A549 (cell line): Measurements from ENCODE around the gene ERAP2. TPM values are rescaled to one million over a fixed set of nuclear protein-coding genes. Genes with fewer than 3 reads are reported as not detected.
A peak's percentile ranks its signal among the peaks of the same experiment; 100 is the strongest.

ENCODE experiments used
- ATOH8 ChIP-seq: fragments of 250-450 bp; sonication (Bioruptor Pico); IDR thresholded peaks from 2 replicates; pipeline ENCODE4 v1.5.0; 2020; ENCODE audit warnings: low read depth, mild to moderate bottlenecking, moderate library complexity
- CBX8 ChIP-seq: fragments of 200-600 bp; sonication (generic); IDR thresholded peaks from 2 replicates; pipeline ENCODE4 v1.6.1; 2016
- CTCF ChIP-seq: fragments of >200 bp; sonication (Bioruptor Twin); formaldehyde crosslinking; IDR thresholded peaks from 3 replicates; pipeline ENCODE4 v1.5.1; 2016
- FOSL2 ChIP-seq, 2 experiments: fragments of 450-650 bp in 1 of 2; fragments of >200 bp in 1 of 2; sonication (Bioruptor Twin) in 1 of 2; formaldehyde crosslinking; IDR thresholded peaks; 2 replicates each; pipeline versions ENCODE4 v1.5.0 to v1.6.1; 2016 to 2020; ENCODE audit warnings: mild to moderate bottlenecking in 1 of 2, moderate library complexity in 1 of 2
- JUN ChIP-seq, 2 experiments: fragments of >200 bp; sonication (Bioruptor Twin); formaldehyde crosslinking; IDR thresholded peaks; 2 replicates in 1 of 2; 3 replicates in 1 of 2; pipeline ENCODE4 v1.6.1; 2016 to 2017
- KDM5A ChIP-seq: fragments of 200-600 bp; sonication (generic); IDR thresholded peaks from 2 replicates; pipeline ENCODE4 v1.6.1; 2016; ENCODE audit warnings: antibody characterized with exemption, mild to moderate bottlenecking
- MAFK ChIP-seq: fragments of 450-650 bp; IDR thresholded peaks from 2 replicates; pipeline ENCODE4 v1.6.1; 2014; ENCODE audit not compliant: partially characterized antibody
- MAZ ChIP-seq: fragments of 150-350 bp; IDR thresholded peaks from 2 replicates; pipeline ENCODE4 v1.6.1; 2014; ENCODE audit warnings: antibody characterized with exemption, low read depth, low read length, borderline replicate concordance
- NR3C1 ChIP-seq: fragments of >200 bp; sonication (Bioruptor Twin); formaldehyde crosslinking; IDR thresholded peaks from 3 replicates; pipeline ENCODE4 v1.6.1; 2017
- PBX3 ChIP-seq: IDR thresholded peaks from 2 replicates; pipeline ENCODE4 v1.6.1; 2012
- RAD21 ChIP-seq, 2 experiments: fragments of >200 bp in 1 of 2; sonication (Bioruptor Twin) in 1 of 2; formaldehyde crosslinking in 1 of 2; IDR thresholded peaks in 1 of 2; conservative IDR thresholded peaks in 1 of 2; 2 replicates in 1 of 2; 3 replicates in 1 of 2; pipeline ENCODE4 v1.6.1; 2012 to 2018; ENCODE audit warnings: inconsistent platforms in 1 of 2
- RCOR1 ChIP-seq: fragments of 150-350 bp; IDR thresholded peaks from 2 replicates; pipeline ENCODE4 v1.6.1; 2014; ENCODE audit warnings: antibody characterized with exemption, low read length, low read depth
- REST ChIP-seq: fragments of 200-600 bp; sonication (generic); IDR thresholded peaks from 2 replicates; pipeline ENCODE4 v1.6.1; 2016; ENCODE audit warnings: antibody characterized with exemption, mild to moderate bottlenecking, moderate library complexity
- SMC3 ChIP-seq: fragments of >200 bp; sonication (Bioruptor Twin); formaldehyde crosslinking; IDR thresholded peaks from 3 replicates; pipeline ENCODE4 v1.6.1; 2018; ENCODE audit warnings: inconsistent platforms
- SREBF2 ChIP-seq: fragments of 450-650 bp; IDR thresholded peaks from 2 replicates; pipeline ENCODE4 v1.6.1; 2014; ENCODE audit warnings: mild to moderate bottlenecking, moderate library complexity
- TFCP2L1 ChIP-seq: fragments of 250-450 bp; sonication (Bioruptor Pico); IDR thresholded peaks from 2 replicates; pipeline ENCODE4 v1.5.0; 2021; ENCODE audit warnings: mild to moderate bottlenecking
- ZC3H11A ChIP-seq: fragments of 450-650 bp; IDR thresholded peaks from 2 replicates; pipeline ENCODE4 v1.6.1; 2014; ENCODE audit warnings: antibody characterized with exemption, mild to moderate bottlenecking
- ZFP36 ChIP-seq: fragments of 450-650 bp; IDR thresholded peaks from 2 replicates; pipeline ENCODE4 v1.6.1; 2014; ENCODE audit warnings: borderline replicate concordance; ENCODE audit not compliant: partially characterized antibody
- ZNF302 ChIP-seq: fragments of 250-450 bp; sonication (Bioruptor Pico); IDR thresholded peaks from 2 replicates; pipeline ENCODE4 v1.9.0; 2021; ENCODE audit warnings: inconsistent platforms, mild to moderate bottlenecking, moderate library complexity
- ZSCAN20 ChIP-seq: fragments of 250-450 bp; sonication (Bioruptor Pico); IDR thresholded peaks from 2 replicates; pipeline ENCODE4 v1.8.0; 2022; ENCODE audit warnings: mild to moderate bottlenecking, moderate library complexity
- polyA plus RNA-seq, 4 experiments: library from polyadenylated mRNA; depleted of rRNA in 3 of 4; stranded (reverse); fragments of >200 nt; fragmentation: RNase III in 1 of 4; extraction: RNeasy Plus Mini Kit Qiagen cat#74134 plus additional on column Dnase treatment in 1 of 4; gene quantifications; 2 replicates in 3 of 4; 3 replicates in 1 of 4; pipeline ENCODE4 v1.2.3, GENCODE V29; 2011 to 2017

Gene ERAP2
- polyA plus RNA-seq, 2 of the 4 experiments (the other 2 are of a cell fraction), result 1.0 to 2.2 TPM

- TF ChIP-seq RCOR1 (no peak), PBX3 (no peak), FOSL2 (IDR thresholded peaks at IDR 0.05) (no peak), FOSL2 (CRISPR knock-in tag; IDR thresholded peaks at IDR 0.05) (no peak), ATOH8 (CRISPR knock-in tag) (no peak), ZC3H11A (no peak), REST (no peak), MAZ (no peak), JUN (IDR thresholded peaks at IDR 0.05) (peak; percentile 70 to 91), TFCP2L1 (CRISPR knock-in tag) (no peak), MAFK (no peak), CTCF (no peak), ZFP36 (no peak), RAD21 (conservative IDR thresholded peaks at IDR 0.05 in 1 of 2, IDR thresholded peaks at IDR 0.05 in 1 of 2) (peak in 1 of 2 experiments; percentile 15; a peak in 1 of 5 replicates), SREBF2 (no peak), CBX8 (no peak), ZNF302 (CRISPR knock-in tag) (no peak), SMC3 (no peak), KDM5A (no peak), ZSCAN20 (no peak), NR3C1 (no peak)
- TF ChIP-seq, all 56 proteins: peak for 13
These were observed 58.6 kb downstream of the ERAP2 start (continued) for GRCh38 chr5:96934708-96935558.
